Fibroblast of the conjunctiva (primary cell): ENCODE measurements around the gene PDE4D.
"Not testable (repeated sequence)": the region's sequence is repeated elsewhere in the genome, so short reads cannot be mapped to it uniquely, and the experiment has no call there.

Experiments
- DNase-seq: peaks from one replicate; pipeline ENCODE4 v3.0.0-alpha.2; 2010; ENCODE audit warnings: low read depth

Gene PDE4D

DNA sequence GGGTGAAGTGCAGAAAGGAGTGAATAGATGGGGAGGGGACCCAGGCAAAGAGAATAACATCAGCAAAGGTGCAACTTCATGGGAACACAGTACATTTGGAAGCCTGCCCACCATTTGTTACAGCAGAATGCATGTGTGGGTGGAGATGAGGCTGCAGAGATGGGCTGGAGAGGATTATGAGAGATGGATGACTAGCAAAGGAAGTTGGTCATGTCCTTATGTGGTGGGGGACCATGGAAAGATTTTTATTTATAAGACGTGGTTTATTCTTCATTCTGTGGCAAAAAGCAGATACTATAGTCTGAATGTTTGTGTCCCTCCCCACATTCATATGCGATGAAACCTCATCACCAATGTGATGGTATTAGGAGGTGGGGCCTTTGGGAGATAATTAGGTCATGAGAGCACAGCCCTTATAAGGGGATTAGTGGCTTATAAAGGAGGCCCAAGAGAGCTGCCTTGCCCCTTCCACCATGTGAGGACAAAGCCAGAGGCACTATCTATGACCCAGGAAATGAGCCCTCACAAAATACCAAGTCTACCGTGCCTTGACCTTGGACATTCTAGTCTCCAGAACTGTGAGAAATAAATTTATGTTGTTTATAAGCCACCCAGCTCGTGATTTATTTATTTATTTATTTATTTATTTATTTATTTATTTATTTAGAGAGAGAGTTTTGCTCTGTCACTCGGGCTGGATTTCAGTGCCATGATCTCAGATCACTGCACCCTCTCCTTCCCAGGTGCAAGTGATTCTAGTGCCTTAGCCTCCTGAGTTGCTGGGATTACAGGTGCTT, 827.0 kb downstream of the PDE4D start:
- DNase-seq = no peak

- DNase-seq = no peak
Observed at GRCh38 chr5:59065554-59065953, 828.0 kb downstream of the PDE4D start.

DNA sequence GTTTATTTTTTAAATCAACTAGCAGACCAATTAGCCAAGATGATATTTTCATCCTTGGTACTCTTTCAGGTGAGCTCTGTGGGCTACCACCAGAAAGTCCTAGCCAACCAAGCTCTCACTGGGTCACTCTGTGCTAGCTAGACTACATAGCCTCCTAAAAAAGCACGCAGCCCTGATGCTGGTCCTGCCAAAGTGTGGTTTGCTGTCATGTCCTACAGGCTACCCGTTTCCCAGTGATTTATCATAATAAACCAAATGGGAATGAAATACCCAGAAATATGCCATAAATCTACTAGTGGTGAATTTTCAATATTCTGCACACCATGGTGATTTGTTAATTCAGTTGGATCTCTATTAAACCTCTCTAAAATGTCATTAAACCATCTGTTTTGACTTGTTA, 829.2 kb downstream of the PDE4D start:
- DNase-seq = no peak

GRCh38 chr5:59062986-59063683, 830.4 kb downstream of the PDE4D start:
- no peak for DNase-seq

- DNase-seq = no peak
Observed at GRCh38 chr5:59061377-59061776, 832.1 kb downstream of the PDE4D start.

GRCh38 chr5:59058969-59059687, 834.4 kb downstream of the PDE4D start:
- DNase-seq = no peak

- DNase-seq = no peak
Observed at GRCh38 chr5:59058237-59058636, 835.3 kb downstream of the PDE4D start.

DNA sequence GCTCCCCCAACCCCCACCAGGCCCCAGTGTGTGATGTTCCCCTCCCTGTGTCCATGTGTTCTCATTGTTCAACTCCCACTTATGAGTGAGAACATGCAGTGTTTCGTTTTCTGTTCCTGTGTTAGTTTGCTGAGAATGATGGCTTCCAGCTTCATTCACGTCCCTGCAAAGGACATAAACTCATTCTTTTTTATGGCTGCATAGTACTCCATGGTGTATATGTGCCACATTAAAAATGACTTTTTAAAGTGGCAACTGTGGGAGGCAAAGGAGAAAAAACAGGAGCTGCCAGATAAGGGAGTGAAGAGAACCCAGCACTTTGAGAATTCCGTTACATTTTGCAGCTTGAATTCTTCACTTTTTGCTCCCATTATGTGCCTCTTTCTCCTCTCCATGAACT, 836.9 kb downstream of the PDE4D start:
- not testable (repeated sequence) for DNase-seq

DNA sequence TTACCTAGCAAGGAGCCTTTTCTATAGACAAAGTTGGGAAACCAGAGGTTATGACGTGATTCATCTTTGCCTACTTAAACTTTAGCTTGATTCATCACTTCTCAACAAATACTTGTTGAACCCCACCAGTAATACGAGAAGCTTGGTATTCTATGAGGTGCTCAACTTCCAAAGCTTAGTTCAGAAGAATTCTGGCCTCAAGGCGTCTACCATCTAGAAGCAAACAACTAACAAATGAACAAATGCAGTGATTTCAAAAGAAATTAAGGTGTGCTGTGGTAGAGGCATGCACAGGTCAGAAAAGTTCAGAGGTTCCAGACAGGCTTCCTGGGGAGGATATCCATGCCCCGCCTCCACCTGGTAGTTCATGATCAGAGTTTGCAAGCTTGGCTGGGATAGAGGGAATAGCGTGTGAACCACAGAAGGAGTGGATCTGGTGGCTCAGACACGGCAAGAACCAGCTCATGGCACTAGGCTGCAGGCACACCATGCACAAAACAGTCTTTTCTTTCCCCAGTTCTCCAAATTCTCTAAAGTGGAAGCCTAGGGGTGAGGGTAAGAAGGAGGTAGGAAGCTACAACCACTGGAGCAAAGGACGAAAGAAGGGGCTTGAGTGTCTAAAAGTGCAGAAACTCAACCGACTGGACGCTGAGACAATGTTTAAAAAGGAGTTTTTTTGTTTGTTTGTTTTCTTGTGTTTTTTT, 837.6 kb downstream of the PDE4D start:
- no peak for DNase-seq

DNA sequence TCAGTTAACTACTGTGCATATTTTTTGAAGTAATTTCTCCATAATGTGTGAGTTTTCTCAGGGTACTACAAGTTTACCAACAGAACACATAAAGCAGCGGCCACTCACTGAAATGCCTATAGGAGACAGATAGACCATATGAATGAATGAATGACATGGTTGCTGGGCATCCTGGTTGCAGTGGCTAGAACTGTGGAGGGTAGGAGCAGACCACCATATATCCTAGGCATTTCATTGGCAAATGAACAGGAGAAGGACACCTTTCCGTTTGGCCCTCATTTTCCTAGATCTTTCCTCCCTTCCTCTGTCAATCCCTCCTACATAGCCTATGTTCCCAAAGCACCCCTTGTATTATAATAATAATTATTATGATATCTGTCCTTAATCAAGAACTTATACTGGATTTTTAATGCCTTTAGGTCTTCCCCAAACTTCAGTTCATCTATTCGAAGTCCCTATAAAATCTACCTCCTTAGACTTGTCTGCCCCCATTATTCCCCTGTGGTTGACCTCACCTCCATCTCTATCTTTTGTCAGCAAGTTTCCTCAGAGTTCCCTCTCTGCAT, 838.5 kb downstream of the PDE4D start:
- no peak for DNase-seq

DNA sequence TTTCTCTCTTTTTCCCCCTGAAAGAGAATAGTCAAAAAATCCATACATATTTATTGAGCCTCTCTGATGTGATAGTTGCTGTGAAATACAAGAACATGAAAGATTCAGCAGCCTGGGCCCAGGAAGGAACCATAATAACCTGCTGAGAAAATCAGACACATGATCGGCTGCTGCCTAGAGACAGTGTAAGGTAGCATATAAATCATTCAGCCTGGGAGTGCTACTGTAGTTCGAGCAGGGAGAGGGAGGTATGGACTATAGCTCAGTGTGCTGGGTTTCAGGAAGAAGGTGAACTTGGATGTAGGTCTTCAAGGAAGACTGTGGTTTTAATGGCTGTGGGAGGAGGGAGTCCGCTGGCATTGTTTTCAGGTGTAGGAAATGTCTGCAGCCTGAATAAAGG, 841.6 kb downstream of the PDE4D start:
- DNase-seq = no peak

GRCh38 chr5:59049095-59049494, 844.4 kb downstream of the PDE4D start:
- no peak for DNase-seq

DNA sequence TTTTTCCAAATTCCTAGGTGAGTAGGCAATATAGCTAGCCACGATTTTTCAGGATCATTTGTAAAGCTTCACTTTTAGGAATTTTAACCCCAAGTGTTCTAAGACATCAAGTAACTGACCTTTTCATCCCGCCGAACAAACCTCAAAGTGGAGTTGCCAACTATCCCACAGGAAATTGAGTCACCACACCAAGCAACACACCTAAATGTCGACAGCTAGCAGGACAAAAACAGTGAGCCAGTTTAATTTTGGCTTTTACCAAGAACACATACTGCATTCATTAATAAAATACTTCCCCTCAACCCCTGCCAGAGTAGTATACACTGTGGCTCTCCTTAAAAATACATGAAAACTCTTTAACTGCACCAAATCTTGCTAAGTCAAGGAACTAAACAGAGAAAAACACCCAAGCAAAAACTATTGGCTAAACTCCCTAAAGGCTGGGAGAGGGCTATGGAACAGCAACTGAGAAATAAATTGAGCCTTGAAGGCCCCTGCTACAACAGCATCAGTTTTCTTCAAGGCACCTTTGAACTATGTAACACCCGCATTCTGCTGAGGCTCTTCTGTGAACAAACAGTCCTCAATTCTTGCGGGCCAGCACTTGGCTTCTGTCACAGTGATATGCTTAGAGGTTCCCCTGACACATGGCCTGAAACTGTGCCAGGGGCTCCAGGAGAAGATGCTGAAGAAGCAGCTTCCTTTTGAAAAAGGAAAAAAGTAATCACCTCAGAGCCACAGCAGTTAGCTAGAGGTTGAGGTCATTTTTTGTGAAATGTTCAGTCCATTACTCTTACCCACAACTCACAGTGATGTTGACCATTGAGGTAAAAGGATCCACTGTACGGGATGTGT, 851.1 kb downstream of the PDE4D start:
- DNase-seq = no peak

DNA sequence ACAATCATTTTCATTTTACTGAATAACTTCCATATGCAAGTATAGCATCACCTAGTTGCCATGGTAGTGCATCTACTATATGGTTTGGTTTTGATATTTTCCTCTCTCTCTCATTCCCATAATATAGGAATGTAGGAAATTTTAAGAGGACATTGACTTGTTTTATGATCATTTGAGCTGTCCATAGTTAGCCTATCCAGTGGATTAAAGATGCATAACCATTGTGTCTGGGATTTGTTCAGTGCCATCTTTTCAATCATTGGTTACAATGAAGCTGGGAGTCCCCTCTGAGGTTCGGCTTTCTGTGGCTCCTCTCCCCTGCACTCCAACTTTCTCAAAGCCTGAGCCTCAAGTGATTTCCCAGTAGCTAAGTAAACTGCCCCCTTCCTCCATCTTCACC, 852.2 kb downstream of the PDE4D start:
- no peak for DNase-seq

DNA sequence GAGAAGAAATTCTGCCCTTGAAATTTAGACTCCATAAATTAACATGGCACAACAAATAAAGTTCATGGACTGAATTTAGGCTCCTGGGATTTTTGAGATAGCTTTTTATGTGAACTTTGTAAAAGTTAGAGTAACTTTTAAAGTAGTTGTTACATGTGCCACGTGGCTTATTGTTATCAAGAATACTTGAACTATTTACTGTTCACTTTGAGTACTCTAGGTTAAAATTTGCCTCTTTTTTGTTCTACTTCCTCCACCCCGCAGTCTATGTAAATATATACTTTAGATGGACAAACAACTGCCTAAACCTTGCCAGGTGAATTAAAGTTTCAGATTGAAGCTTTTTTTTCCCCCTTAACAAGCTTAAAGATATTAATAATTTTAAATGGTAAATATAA, 852.7 kb downstream of the PDE4D start:
- no peak for DNase-seq

DNA sequence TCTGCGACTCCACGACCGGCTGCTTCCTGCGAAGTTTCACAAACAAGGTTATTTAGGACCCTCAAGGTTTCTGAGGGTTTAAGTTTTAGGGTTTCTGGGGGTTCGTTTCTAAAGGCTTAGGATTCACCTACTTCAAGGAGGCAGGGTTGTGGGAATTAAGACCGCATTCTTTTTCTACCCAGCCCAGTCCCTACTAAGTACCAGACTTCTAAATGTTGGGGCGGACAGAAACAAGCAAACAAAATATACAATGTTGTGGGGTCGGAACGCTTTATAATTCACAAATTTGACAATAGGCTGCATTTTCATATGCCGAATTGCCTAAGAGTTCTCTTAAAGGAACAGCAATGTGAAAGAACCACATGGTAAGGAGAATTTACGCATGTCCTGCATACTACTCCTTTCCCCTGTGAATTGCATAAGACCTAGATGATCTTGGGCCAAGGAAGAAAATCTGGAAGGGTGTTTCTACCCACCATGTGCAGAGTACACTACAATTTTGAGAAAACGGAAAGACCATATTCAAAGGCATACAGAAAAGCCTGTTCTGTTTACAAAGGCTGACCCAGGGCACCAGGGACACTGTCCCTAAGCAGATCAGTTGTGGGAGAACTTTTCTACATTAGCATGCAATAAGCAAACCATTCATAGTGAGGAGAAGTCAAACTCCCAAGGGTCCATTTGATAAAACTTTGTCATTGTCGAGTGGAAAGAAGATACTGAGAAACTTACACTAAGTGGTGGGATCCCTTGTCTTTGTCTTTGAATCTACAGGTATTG, 853.3 kb downstream of the PDE4D start:
- peak; percentile 83 for DNase-seq

DNA sequence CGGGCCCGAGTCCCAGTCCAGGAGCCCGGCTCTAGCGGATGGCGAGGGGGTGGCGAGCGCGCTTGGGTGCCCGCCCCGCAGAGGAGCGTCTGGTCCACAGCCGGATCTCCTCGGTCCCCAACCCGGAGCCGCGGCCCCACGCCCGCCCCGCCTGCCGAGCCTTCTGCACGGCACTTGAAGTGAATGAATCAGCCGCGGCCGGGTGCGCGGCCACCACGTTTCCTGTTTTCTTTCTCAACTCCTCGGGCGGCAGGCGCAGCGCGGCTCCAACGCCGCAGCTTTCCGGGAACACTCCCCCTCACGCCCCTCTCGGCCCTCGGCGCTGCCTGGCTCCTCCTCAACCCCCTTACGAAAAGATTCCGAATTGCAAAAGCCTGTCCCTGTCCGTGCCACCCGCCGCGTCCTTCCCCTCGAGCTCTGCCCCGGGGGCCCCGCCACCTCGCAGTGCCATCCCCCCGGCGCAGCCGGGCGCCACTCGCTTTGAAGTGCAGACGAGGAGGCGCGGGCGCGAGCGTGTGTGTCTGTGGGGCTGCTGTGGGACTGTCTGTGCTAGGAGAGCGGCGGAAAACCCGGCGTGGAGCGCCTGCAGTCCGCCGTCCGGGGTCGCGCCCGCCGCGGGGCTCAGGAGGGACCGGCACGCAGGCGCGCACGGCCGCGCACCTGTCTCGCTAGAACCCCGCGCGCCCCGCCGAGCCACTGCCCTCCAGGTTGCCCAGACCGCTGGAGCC, 854.1 kb downstream of the PDE4D start:
- peak; percentile 59 for DNase-seq

DNA sequence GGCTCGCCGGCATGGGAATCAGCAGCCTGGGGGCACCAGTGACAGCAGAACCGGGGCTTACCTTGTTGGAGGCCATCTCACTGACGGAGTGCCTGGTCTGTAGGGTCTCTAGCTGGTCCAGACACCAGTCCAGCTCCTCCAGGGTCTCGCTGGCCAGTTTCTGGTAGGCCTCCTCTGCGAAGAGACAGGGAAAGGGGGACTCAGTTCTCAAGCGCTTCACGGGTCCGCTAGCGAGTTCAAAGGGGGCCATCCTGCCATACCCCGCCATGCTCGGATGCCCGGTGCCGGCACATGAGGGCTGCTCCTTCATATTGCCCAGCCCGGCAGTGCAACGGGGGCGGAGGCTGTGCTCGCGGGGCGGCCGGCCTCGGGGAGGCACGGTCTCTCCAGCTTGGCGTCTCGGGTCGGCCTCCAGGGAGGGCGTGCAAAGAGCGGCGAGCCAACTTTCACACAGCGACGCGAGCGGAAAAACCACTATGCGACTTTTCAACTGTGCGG, 854.7 kb downstream of the PDE4D start:
- DNase-seq = no peak
